A549 treated with dexamethasone at 1 μM for 4 hours (cell line): ENCODE data around the gene POP4. TPM values are rescaled to one million over a fixed set of nuclear protein-coding genes. Genes with fewer than 3 reads are reported as not detected.

Experiments
- total RNA-seq: library from RNA; stranded (reverse); fragments of 200-300 nt; extraction: Qiagen RNA extraction; gene quantifications from 5 replicates; pipeline ENCODE4 v1.2.3, GENCODE V29; 2022

POP4 gene, protein sequence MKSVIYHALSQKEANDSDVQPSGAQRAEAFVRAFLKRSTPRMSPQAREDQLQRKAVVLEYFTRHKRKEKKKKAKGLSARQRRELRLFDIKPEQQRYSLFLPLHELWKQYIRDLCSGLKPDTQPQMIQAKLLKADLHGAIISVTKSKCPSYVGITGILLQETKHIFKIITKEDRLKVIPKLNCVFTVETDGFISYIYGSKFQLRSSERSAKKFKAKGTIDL
- 191 to 229 TPM (median 192 TPM) in 5 replicates for total RNA-seq

DNA sequence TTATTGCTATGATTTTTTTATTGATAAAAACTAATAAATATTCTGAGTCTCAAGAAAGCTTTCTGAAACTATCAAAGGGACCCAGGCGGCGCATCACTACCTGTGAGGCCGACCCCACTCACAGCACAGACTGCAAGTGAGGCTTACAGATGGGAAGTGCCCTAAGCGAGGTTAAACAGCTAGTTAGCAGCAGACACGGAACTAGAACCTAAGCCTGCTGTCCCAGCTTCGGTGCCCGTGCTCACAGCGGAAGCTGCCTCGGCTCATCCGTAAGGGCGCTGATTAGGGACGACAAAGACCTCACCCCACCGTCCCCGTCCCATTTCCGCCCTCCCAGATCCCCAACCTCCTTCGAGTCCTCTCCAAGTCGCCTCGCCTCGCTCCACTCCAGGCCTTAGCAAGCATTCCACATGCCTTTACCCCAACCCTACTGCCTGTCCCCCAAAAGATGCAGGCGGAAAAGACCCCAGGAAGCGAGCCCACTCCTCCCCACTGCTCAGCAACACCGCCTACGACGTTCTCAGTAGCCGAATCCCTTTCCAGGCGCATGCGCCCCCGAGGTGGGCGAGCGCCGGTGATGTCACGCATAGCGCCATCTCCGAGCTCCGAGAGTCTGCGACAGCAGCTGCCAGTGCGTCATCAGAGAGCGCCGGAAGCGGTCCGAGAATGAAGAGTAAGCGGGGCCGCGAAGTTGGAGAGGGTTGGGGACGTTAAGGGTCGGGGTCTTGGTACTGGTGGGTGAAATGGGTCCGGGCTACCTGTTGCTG is at the start of gene POP4:
Gene POP4, plus strand, starts transcription at position 631 of the 767 bp plus-strand sequence. Its CDS starts 36 bp downstream, at position 667.

DNA sequence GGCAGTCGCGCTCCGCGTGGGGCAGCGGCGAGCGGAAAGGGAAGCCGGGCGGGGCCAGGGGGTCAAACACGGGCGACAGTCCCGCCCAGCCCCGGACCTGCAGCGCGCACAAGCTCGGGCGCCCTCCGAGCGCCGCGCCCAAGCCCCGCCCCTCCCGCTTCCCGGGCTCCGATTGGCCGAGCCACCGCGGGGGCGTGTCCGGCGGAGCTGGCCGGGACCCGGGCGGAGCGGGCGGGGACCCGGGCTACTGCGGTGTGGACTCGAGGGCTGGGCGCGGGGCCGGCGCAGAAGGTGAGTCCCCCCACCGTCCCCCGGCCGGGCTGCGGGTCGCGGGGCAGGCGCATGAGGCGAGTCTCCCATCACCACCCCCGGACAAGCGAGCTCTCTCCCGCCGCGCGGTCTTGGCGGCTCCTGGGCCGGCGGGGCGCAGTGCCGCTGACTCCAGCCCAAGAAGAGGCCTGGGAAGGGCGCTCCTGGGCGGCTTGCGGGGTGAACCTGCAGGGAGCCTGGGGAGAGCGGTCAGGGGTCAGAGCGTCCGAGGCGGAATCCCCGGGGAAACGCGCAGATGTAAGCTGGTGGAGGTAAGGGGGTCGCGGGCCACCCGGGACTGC is 59.2 kb downstream of the POP4 start, which contains the start of gene PLEKHF1:
Gene PLEKHF1, plus strand, starts transcription at position 247 of the 611 bp plus-strand sequence. CDS start 8,379 bp downstream, outside the sequence.

Other genes with a start within 250 kb of the POP4 start
- 0.09 TPM in 1 of 5 replicates, not detected in the others for gene VSTM2B, start 80.3 kb upstream of the POP4 start, total RNA-seq
- 5.7 to 7.2 TPM (median 6.7 TPM) in 5 replicates for gene PLEKHF1, start 59.2 kb downstream of the POP4 start, total RNA-seq
- gene C19orf12, start 109.0 kb downstream of the POP4 start, total RNA-seq, result 40.1 to 48.6 TPM (median 44.8 TPM) in 5 replicates
- gene CCNE1, start 205.7 kb downstream of the POP4 start, total RNA-seq, result 25.4 to 29.0 TPM (median 25.9 TPM) in 5 replicates